Activated T-helper 1 cell treated with anti-CD3 and anti-CD28 coated beads, Interleukin-12 subunit alpha, Interleukin-12 subunit beta, Interleukin-2, Interleukin-4 antibody, amounts not matched to agents 30 ng/mL and 10 ng/mL and 1 ng/mL, durations not matched to agents 14 hours and 24 hours and 36 hours (primary cell): ENCODE measurements around the gene TAPBPL. TPM values are rescaled to one million over a fixed set of nuclear protein-coding genes. Genes with fewer than 3 reads are reported as not detected.
A peak's percentile ranks its signal among the peaks of the same experiment; 100 is the strongest.

Source experiments
- DNase-seq: peaks from one replicate; pipeline ENCODE4 v3.0.0; 2021; ENCODE audit warnings: low spot score
- H3K27ac Mint-ChIP-seq: one replicate; pipeline ENCODE4 v1.8.0; 2021; ENCODE audit warnings: mild to moderate bottlenecking, mixed read lengths
- H3K27me3 Mint-ChIP-seq: one replicate; pipeline ENCODE4 v1.8.0; 2022; ENCODE audit warnings: mild to moderate bottlenecking, moderate library complexity, mixed read lengths; ENCODE audit not compliant: insufficient read depth
- H3K36me3 Mint-ChIP-seq: one replicate; pipeline ENCODE4 v1.8.0; 2021; ENCODE audit warnings: low read depth, mixed read lengths
- H3K4me1 Mint-ChIP-seq: one replicate; pipeline ENCODE4 v1.8.0; 2021; ENCODE audit warnings: low read depth, mixed read lengths
- H3K4me3 Mint-ChIP-seq: one replicate; pipeline ENCODE4 v1.8.0; 2021; ENCODE audit warnings: mild to moderate bottlenecking, moderate library complexity, mixed read lengths
- H3K9me3 Mint-ChIP-seq: one replicate; pipeline ENCODE4 v1.8.0; 2021; ENCODE audit warnings: mixed read lengths
- intact Hi-C: fragments of 100-400 bp; cut with micrococcal nuclease; formaldehyde crosslinking; loops from one replicate; pipeline ENCODE4 v1.15.1; 2024
- total RNA-seq: library from RNA; stranded (reverse); gene quantifications from 2 replicates; pipeline ENCODE4 v1.2.3, GENCODE V29; 2022

TAPBPL gene
- total RNA-seq, 1 donor from 2014 or later = 34.1 TPM

DNA sequence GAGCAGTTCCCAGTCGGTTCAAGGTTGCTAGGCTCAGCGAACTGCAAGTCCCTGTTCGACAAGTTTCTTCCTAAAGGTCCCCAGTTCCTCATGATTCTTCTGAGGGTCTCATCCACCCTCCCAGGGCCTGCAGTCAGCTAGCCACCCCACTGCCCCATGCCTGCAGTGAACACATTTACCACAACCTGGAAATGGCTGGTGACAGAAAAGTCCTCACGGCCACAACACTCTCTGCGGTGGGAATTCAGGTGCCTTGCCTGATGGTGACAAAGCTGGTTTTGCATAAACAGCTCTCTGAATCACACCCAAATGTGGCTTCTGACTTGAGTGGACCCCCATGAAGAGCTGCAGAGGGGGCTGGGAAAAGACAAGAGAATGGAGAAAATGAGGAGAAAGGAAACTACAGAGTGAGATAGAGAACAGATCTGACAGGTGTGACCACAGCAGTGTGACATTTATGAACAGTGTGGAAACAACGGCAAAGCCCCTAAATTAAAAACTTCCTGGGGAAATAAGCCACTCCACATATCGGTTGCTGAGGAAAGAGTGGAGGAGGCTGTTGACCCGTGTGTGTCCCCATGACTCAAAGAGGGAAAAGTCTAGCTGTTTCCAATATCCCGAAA lies 8.4 kb upstream of the TAPBPL start:
- no peaks in the 10 kb centered on the region for H3K27me3 Mint-ChIP-seq
- intact Hi-C loops = loop anchor here (1.0 kb wide), 4 partner anchors 9 to 19 kb away; partner anchors contain the start of gene TAPBPL
- H3K4me3 Mint-ChIP-seq = peak overlapping the region; percentile 93
- peaks cover 26% of the 10 kb centered on the region for H3K36me3 Mint-ChIP-seq
- no peak for DNase-seq
- H3K4me1 Mint-ChIP-seq = peaks cover 82% of the 10 kb centered on the region
- no peaks in the 10 kb centered on the region for H3K9me3 Mint-ChIP-seq
- H3K27ac Mint-ChIP-seq = peak overlapping the region; percentile 97

DNA sequence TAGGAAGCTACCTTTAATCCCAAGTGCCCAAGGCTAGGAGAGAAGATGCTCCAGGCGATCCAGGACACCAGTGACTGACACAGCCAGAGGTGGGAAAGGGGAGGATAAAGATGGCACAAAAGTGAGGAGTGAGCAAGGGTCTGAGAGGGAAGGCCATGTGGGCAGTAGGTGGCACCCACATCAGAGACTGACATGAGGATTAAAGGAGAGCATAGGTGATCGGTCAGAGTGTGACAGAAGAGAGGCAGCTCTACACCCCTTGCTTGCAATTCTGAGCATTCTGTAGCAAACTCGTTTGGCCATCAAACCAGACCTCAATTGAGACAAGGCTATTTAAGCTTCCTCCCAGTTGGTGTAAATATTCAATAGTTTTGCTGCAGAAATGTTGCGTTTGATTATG lies 7.8 kb upstream of the TAPBPL start:
- Mint-ChIP-seq H3K27me3 (no peaks in the 10 kb centered on the region), H3K27ac (peak overlapping the region; percentile 97), H3K4me1 (peaks cover 76% of the 10 kb centered on the region), H3K4me3 (peak overlapping the region; percentile 93), H3K9me3 (no peaks in the 10 kb centered on the region), H3K36me3 (peaks cover 26% of the 10 kb centered on the region)
- intact Hi-C loops = no loop called here
- no peak for DNase-seq

DNA sequence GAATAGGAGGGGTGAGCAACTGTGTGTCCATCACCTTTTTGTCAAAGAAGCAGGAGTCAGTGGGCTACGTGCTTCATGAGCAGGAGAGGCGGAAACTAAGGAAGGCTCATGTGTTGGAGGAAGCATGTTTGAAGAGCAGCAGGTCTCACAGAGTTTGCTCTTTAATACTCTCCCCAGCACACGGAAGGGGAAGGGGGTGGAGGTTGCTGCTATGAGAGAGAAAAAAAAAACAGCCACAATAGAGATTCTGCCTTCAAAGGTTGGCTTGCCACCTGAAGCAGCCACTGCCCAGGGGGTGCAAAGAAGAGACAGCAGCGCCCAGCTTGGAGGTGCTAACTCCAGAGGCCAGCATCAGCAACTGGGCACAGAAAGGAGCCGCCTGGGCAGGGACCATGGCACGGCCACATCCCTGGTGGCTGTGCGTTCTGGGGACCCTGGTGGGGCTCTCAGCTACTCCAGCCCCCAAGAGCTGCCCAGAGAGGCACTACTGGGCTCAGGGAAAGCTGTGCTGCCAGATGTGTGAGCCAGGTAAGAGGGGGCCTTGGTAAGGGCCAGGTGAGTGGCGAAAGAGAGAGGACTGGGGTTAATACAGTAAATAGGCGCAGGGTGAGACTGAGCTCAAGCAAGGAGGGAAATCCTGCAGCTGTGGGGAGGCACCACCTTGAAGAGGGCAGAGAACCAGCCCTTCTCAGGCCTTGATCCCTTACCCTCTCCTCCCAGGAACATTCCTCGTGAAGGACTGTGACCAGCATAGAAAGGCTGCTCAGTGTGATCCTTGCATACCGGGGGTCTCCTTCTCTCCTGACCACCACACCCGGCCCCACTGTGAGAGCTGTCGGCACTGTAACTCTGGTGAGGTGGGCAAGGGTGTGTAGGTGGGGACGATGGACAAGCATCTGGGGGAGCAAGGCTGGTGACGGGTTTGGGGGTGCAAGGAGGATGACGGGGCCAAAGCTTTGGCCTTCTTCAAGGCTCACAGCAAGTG lies 6.8 kb upstream of the TAPBPL start, which contains the start of gene CD27:
Gene CD27, plus strand, starts transcription at position 252 of the 985 bp plus-strand sequence. Its CDS starts 141 bp downstream, at position 393.
- H3K27me3 Mint-ChIP-seq = no peaks in the 10 kb centered on the region
- peak within 1 kb of the TSS; percentile 93 for H3K4me3 Mint-ChIP-seq
- H3K9me3 Mint-ChIP-seq = no peaks in the 10 kb centered on the region
- no peak for DNase-seq
- peaks cover 26% of the 10 kb centered on the region for H3K36me3 Mint-ChIP-seq
- intact Hi-C loops = loop anchor here (5.0 kb wide), 1 partner anchor 1637 kb away; the partner anchor contains the start of gene NECAP1
- peaks cover 73% of the 10 kb centered on the region for H3K4me1 Mint-ChIP-seq
- peak within 1 kb of the TSS; percentile 97 for H3K27ac Mint-ChIP-seq

DNA sequence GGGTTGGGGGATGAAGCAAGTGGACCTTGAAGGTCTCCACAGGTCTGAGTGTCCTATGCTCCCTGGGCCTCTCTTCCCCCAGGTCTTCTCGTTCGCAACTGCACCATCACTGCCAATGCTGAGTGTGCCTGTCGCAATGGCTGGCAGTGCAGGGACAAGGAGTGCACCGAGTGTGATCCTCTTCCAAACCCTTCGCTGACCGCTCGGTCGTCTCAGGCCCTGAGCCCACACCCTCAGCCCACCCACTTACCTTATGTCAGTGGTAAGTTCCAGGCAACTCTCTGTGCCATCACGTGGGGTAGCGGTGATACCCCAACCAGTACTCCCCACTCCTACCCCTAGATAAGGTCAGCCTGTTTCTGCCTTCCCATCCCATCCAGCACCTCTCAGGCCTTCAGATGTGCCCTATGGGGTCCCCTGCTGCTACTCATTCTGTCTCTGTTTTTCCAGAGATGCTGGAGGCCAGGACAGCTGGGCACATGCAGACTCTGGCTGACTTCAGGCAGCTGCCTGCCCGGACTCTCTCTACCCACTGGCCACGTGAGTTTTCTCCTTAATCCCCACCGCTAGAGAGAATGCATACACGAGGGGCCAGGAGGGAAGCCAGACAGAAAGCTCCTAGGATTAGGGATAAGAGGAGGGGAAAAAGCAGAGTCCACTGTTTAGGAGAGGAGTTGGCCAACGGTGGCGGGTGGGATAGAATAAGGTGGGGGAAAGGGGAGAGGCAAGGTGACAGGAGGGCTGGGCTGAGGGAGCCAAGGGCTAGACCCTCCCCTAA lies 1.6 kb upstream of the TAPBPL start:
- H3K4me3 Mint-ChIP-seq = peak overlapping the region; percentile 98

DNA sequence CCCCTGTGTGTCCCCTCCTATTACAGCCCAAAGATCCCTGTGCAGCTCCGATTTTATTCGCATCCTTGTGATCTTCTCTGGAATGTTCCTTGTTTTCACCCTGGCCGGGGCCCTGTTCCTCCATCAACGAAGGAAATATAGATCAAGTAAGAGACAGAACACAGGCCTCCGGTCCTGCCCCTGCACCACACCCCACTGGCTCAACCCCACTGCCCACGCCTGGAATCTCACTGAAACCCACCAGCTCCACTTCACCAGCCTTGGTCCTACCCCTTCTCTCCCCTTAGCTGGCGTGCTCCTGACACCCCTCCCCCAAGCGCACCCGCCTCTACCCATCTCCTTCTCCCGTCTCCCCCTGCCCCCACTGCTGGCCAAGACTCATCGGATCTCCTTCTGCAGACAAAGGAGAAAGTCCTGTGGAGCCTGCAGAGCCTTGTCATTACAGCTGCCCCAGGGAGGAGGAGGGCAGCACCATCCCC lies 934 bp upstream of the TAPBPL start:
- Mint-ChIP-seq H3K9me3 (no peaks in the 10 kb centered on the region), H3K27ac (peak overlapping the region; percentile 91), H3K36me3 (peaks cover 67% of the 10 kb centered on the region), H3K27me3 (no peaks in the 10 kb centered on the region), H3K4me3 (peak overlapping the region; percentile 98), H3K4me1 (peaks cover 78% of the 10 kb centered on the region)
- intact Hi-C loops = loop anchor here (1.0 to 5.0 kb wide), 2 partner anchors 28 to 41 kb away; partner anchors contain the start of genes MRPL51 and NCAPD2
- DNase-seq = no peak

More for the DNA sequence above, 1.6 kb upstream of the TAPBPL start:
- Mint-ChIP-seq H3K9me3 (no peaks in the 10 kb centered on the region), H3K27me3 (no peaks in the 10 kb centered on the region), H3K27ac (peak overlapping the region; percentile 91), H3K4me1 (peaks cover 82% of the 10 kb centered on the region), H3K36me3 (peaks cover 68% of the 10 kb centered on the region)
- no peak for DNase-seq
- intact Hi-C loops = loop anchor here (5.0 kb wide), 1 partner anchor 42 kb away; the partner anchor contains the start of genes MRPL51 and NCAPD2

DNA sequence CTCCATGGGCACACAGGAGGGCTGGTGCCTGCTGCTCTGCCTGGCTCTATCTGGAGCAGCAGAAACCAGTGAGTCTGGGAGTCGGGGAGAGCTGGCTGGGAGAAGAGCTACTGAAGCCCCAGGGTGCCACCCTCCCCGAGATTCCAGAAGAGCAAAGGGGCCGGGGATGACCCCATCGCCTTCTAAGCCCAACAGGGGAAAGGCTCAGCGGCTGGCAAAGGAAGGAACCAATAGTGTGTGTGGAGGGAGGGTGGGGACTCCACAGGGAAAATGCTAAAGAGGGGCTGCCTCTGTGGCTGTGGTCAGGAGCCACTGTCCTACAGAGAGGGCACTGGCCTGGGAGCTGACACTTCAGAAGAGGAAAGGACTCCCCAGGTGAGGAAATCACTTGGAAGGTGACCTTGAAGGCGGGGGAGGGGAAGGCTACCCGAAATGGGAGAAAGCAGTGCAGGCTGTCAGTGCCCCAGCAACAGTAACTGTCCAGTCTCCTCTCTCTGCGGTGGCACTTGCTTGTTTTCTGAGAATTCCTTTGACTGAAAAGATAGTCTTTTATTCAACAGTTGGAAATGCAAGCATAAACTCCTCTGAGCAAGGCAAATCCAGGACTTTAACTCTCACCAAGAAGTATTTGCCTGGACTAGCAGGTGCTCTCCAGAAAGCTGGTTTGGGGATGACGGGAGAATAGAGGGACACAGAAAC lies 552 bp downstream of the TAPBPL start:
- H3K27me3 Mint-ChIP-seq = no peaks in the 10 kb centered on the region
- H3K4me3 Mint-ChIP-seq = peak overlapping the region; percentile 98
- peak overlapping the region; percentile 91 for H3K27ac Mint-ChIP-seq
- DNase-seq = no peak
- intact Hi-C loops = loop anchor here (1.0 to 5.0 kb wide), 4 partner anchors 9 to 40 kb away; partner anchors contain the start of genes MRPL51 and NCAPD2
- H3K9me3 Mint-ChIP-seq = no peaks in the 10 kb centered on the region
- H3K4me1 Mint-ChIP-seq = peaks cover 71% of the 10 kb centered on the region
- peaks cover 67% of the 10 kb centered on the region for H3K36me3 Mint-ChIP-seq

DNA sequence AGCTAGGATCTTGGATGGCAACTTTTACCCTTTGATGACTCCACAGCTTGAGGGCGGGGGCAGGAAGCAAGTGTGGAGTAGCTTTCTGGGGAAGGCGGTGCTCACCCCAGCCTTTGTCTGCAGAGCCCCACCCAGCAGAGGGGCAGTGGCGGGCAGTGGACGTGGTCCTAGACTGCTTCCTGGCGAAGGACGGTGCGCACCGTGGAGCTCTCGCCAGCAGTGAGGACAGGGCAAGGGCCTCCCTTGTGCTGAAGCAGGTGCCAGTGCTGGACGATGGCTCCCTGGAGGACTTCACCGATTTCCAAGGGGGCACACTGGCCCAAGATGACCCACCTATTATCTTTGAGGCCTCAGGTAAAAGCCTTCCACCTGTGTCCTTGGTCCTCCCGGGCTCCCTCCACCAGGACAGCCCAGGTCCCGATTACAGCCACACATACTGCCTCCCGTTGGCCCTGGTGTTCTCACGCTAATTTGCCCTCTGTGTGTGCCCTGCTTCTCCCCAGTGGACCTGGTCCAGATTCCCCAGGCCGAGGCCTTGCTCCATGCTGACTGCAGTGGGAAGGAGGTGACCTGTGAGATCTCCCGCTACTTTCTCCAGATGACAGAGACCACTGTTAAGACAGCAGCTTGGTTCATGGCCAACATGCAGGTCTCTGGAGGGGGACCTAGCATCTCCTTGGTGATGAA lies 1.2 kb downstream of the TAPBPL start:
- Mint-ChIP-seq H3K4me1 (peaks cover 66% of the 10 kb centered on the region), H3K36me3 (peaks cover 64% of the 10 kb centered on the region), H3K27ac (peak overlapping the region; percentile 91), H3K9me3 (no peaks in the 10 kb centered on the region), H3K4me3 (peak overlapping the region; percentile 98), H3K27me3 (no peaks in the 10 kb centered on the region)
- no peak for DNase-seq
- intact Hi-C loops = loop anchor here (1.0 to 5.0 kb wide), 4 partner anchors 9 to 39 kb away; partner anchors contain the start of genes MRPL51 and NCAPD2

DNA sequence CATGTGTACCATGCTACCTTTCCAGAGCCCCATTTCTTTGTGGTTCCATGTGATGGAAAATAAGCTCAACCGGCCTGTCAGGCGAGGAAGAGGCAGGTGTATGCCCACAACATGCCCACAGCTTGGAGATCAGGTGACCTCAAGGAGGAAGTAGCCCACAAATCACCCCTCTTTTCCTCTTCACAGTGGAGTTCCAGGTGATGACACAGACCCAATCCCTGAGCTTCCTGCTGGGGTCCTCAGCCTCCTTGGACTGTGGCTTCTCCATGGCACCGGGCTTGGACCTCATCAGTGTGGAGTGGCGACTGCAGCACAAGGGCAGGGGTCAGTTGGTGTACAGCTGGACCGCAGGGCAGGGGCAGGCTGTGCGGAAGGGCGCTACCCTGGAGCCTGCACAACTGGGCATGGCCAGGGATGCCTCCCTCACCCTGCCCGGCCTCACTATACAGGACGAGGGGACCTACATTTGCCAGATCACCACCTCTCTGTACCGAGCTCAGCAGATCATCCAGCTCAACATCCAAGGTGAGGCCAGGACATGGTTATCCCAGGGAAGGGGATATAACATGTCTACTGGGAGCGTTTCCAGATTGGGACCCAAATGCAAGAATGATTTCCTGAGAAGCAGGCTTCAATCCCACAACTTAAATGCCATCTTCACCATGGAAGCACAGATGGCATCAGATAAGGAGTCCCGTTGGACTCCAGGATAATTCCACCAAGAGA lies 5.5 kb downstream of the TAPBPL start:
- H3K4me3 Mint-ChIP-seq = peak overlapping the region; percentile 8
- peaks cover 73% of the 10 kb centered on the region for H3K36me3 Mint-ChIP-seq
- H3K27ac Mint-ChIP-seq = peak overlapping the region; percentile 72
- no peaks in the 10 kb centered on the region for H3K9me3 Mint-ChIP-seq
- peaks cover 71% of the 10 kb centered on the region for H3K4me1 Mint-ChIP-seq
- no peaks in the 10 kb centered on the region for H3K27me3 Mint-ChIP-seq
- intact Hi-C loops = no loop called here
- DNase-seq = no peak

DNA sequence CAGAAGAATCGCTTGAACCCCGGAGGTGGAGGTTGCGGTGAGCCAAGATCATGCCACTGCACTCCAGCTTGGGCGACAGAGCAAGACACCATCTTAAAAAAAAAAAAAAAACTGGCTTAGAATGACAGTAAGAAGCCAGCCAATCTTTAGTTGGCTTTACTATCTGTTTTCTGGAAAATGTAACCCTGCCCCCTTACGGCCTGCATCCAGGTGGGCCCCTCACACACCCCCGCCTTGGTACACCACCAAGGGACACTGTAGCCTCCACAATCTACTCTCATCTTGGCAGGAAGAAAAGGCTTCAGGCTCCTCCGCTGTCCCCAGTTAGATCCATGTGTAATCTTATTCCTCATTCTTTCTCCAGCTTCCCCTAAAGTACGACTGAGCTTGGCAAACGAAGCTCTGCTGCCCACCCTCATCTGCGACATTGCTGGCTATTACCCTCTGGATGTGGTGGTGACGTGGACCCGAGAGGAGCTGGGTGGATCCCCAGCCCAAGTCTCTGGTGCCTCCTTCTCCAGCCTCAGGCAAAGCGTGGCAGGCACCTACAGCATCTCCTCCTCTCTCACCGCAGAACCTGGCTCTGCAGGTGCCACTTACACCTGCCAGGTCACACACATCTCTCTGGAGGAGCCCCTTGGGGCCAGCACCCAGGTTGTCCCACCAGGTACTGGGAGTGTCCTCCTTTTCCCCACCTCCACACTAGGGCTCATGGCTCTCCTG lies 6.6 kb downstream of the TAPBPL start:
- DNase-seq = no peak
- Mint-ChIP-seq H3K36me3 (peaks cover 73% of the 10 kb centered on the region), H3K4me3 (no peak overlapping the region), H3K27me3 (no peaks in the 10 kb centered on the region), H3K27ac (peak overlapping the region; percentile 74), H3K4me1 (peaks cover 72% of the 10 kb centered on the region), H3K9me3 (no peaks in the 10 kb centered on the region)
- intact Hi-C loops = no loop called here

DNA sequence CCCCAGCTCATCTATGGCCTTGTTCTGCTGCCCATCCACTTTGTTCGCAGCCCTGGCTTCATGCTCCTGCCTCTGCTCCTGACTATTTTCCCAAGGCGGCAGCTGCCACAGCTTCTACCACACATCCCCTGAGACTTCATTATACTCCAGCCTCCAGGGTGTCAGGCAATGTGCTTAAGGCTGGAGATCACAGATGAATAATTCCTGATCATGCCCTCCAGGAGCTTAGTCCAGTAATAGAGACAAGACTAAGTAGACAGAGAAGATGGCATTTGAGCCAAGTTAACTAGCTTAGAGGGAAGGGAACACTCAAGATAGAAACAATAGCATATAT lies 7.1 kb downstream of the TAPBPL start:
- no peak for DNase-seq
- Mint-ChIP-seq H3K27ac (peak overlapping the region; percentile 74), H3K27me3 (no peaks in the 10 kb centered on the region), H3K36me3 (peaks cover 74% of the 10 kb centered on the region), H3K9me3 (no peaks in the 10 kb centered on the region), H3K4me1 (peaks cover 72% of the 10 kb centered on the region), H3K4me3 (peak overlapping the region; percentile 48)
- intact Hi-C loops = no loop called here
